GM12878 (cell line): ENCODE data around the gene KCNQ1. TPM values are rescaled to one million over a fixed set of nuclear protein-coding genes. Genes with fewer than 3 reads are reported as not detected.

ENCODE experiments used
- ATAC-seq: fragments of 200-7000 bp; cut with Tn5 transposase; 3 replicates; pipeline ENCODE4 v1.9.1; 2020; ENCODE audit warnings: mild to moderate bottlenecking, moderate library complexity
- BruUV-seq: library from RNA; stranded (reverse); fragments of 400-500 nt; replicated peaks from 2 replicates; lab custom pipeline; 2021; lab: Mats Ljungman, UMichigan
- CTCF ChIA-PET: fragments of 300-600 bp; sonication (Branson Sonifier 250); formaldehyde crosslinking; extraction: SDS; loops from one replicate; lab custom pipeline; 2021; ENCODE audit warnings: inconsistent platforms; lab: Yijun Ruan, JAX
- POLR2A ChIA-PET: fragments of 350-600 bp; formaldehyde crosslinking; extraction: SDS; loops from one replicate; lab custom pipeline; 2021; ENCODE audit warnings: inconsistent platforms; lab: Charles Lee
- RAD21 ChIA-PET: fragments of 300-600 bp; sonication (Branson Sonifier 250); formaldehyde crosslinking; loops from one replicate; lab custom pipeline; 2023; ENCODE audit warnings: antibody characterized with exemption; ENCODE audit not compliant: unreplicated experiment; lab: Charles Lee
- SMC1A ChIA-PET: fragments of 300-600 bp; sonication (Branson Sonifier 250); formaldehyde crosslinking; loops from one replicate; lab custom pipeline; 2023; ENCODE audit not compliant: unreplicated experiment, uncharacterized antibody; lab: Charles Lee
- DNase-seq: peaks from one replicate; pipeline ENCODE4 v3.0.0-alpha.2; 2011; ENCODE audit warnings: low read depth, low spot score
- FAIRE-seq: peaks from 3 replicates; lab custom pipeline; 2011; peaks lifted over from hg19 to GRCh38; lab: Jason Lieb, UNC
- H2AFZ ChIP-seq: 2 replicates; pipeline ENCODE4 v1.6.0; 2011; ENCODE audit warnings: low read depth, low read length, control low read depth; ENCODE audit not compliant: control insufficient read depth
- H3K27ac ChIP-seq: 2 replicates; pipeline ENCODE4 v1.5.1; 2011; ENCODE audit warnings: control low read depth; ENCODE audit not compliant: control insufficient read depth, insufficient read depth
- H3K27me3 ChIP-seq, 2 experiments: replicated peaks in 1 of 2; 2 replicates each; pipeline versions ENCODE4 v1.6.0 to v1.6.1; 2011; ENCODE audit warnings: low read length in 1 of 2; ENCODE audit not compliant: control insufficient read depth in 2 of 2, insufficient read depth in 2 of 2
- H3K36me3 ChIP-seq, 2 experiments: 2 replicates each; pipeline ENCODE4 v1.5.1; 2011; ENCODE audit warnings: low read length in 1 of 2; ENCODE audit not compliant: control insufficient read depth in 2 of 2, insufficient read depth in 2 of 2
- H3K4me1 ChIP-seq: 2 replicates; pipeline ENCODE4 v1.6.1; 2011; ENCODE audit warnings: mild to moderate bottlenecking, low read length, moderate library complexity, mixed read lengths; ENCODE audit not compliant: control insufficient read depth, insufficient read depth
- H3K4me2 ChIP-seq: 2 replicates; pipeline ENCODE4 v1.6.0; 2011; ENCODE audit warnings: control low read depth; ENCODE audit not compliant: control insufficient read depth, insufficient read depth
- H3K4me3 ChIP-seq: fragments of 200-600 bp; sonication (generic); 2 replicates; pipeline ENCODE4 v1.5.1; 2016
- H3K79me2 ChIP-seq: 2 replicates; pipeline ENCODE4 v1.6.0; 2011; ENCODE audit warnings: low read length; ENCODE audit not compliant: control insufficient read depth, insufficient read depth
- H3K9ac ChIP-seq: 2 replicates; pipeline ENCODE4 v1.8.0; 2011; ENCODE audit warnings: low read length, control low read depth, mixed read lengths; ENCODE audit not compliant: control insufficient read depth, insufficient read depth
- H3K9me3 ChIP-seq: replicated peaks from 3 replicates; pipeline ENCODE4 v1.5.1; 2011; ENCODE audit warnings: mild to moderate bottlenecking, low read length; ENCODE audit not compliant: control insufficient read depth, insufficient read depth
- H4K20me1 ChIP-seq: 2 replicates; pipeline ENCODE4 v1.6.0; 2011; ENCODE audit not compliant: control insufficient read depth, insufficient read depth
- ASH2L ChIP-seq: fragments of 300-600, 200-600 bp; sonication (generic); IDR thresholded peaks from 2 replicates; pipeline ENCODE4 v1.6.1; 2017; ENCODE audit warnings: low read depth, mild to moderate bottlenecking, borderline replicate concordance
- ATF2 ChIP-seq: IDR thresholded peaks from 2 replicates; pipeline ENCODE4 v1.6.1; 2012; ENCODE audit warnings: low read length, inconsistent platforms
- BHLHE40 ChIP-seq, 2 experiments: fragments of 450-650 bp in 1 of 2; IDR thresholded peaks; 2 replicates each; pipeline ENCODE4 v1.6.1; 2011 to 2017; ENCODE audit warnings: low read depth in 2 of 2, borderline replicate concordance in 1 of 2, improper control_type of control experiment in 1 of 2, low read length in 1 of 2, mild to moderate bottlenecking in 1 of 2
- CBX5 ChIP-seq: sonication (generic); IDR thresholded peaks from 2 replicates; pipeline ENCODE4 v1.6.1; 2016; ENCODE audit warnings: low read depth, moderate library complexity, mild to moderate bottlenecking, inconsistent platforms
- FOXK2 ChIP-seq: fragments of 450-650 bp; IDR thresholded peaks from 2 replicates; pipeline ENCODE4 v1.6.1; 2017; ENCODE audit warnings: mild to moderate bottlenecking, moderate library complexity
- JUNB ChIP-seq: IDR thresholded peaks from 2 replicates; pipeline ENCODE4 v1.6.1; 2016; ENCODE audit warnings: antibody characterized with exemption, mild to moderate bottlenecking
- MXI1 ChIP-seq: fragments of 150-350 bp; IDR thresholded peaks from 2 replicates; pipeline ENCODE4 v1.6.1; 2011; ENCODE audit warnings: low read depth, mild to moderate bottlenecking, inconsistent platforms, low read length, improper control_type of control experiment
- POLR2AphosphoS2 ChIP-seq: IDR thresholded peaks from 2 replicates; pipeline ENCODE4 v1.6.1; 2011; ENCODE audit warnings: low read depth, mild to moderate bottlenecking, low read length, improper control_type of control experiment, moderate library complexity
- RBBP5 ChIP-seq: fragments of 200-600 bp; sonication (generic); conservative IDR thresholded peaks from 2 replicates; pipeline ENCODE4 v1.6.1; 2016
- SMAD5 ChIP-seq: IDR thresholded peaks from 2 replicates; pipeline ENCODE4 v1.6.1; 2016; ENCODE audit warnings: antibody characterized with exemption, low read depth
- SPI1 ChIP-seq: IDR thresholded peaks from 2 replicates; pipeline ENCODE4 v1.6.1; 2011; ENCODE audit warnings: low read depth, mild to moderate bottlenecking, low read length, moderate library complexity, borderline replicate concordance; ENCODE audit not compliant: insufficient read depth
- WGBS: methylation state at CpG from one replicate; pipeline ENCODE4 v1.1.6; 2016; ENCODE audit warnings: low lambda C conversion rate; ENCODE audit not compliant: insufficient replicate concordance, insufficient coverage; ENCODE audit errors: missing lambda C conversion rate; 5-methylcytosine and 5-hydroxymethylcytosine counted together
- in situ Hi-C: fragments of 300-500 bp; cut with MboI; formaldehyde crosslinking; loops from 9 replicates; pipeline ENCODE4 v1.14.3; 2018; ENCODE audit warnings: mixed read lengths
- intact Hi-C: fragments of 100-400 bp; cut with micrococcal nuclease; formaldehyde crosslinking; loops from one replicate; pipeline ENCODE4 v1.14.2; 2022; ENCODE audit not compliant: unreplicated experiment
- polyA plus RNA-seq, 11 experiments: library from polyadenylated mRNA; depleted of rRNA in 4 of 11; unstranded in 6 of 11; stranded (reverse) in 5 of 11; fragments of >200 nt; fragmentation: Nextera tagmentation in 4 of 11; fragmentation: Illumina TruSeq in 1 of 11; extraction: Ambion mirVana in 4 of 11; extraction: Trizol in 1 of 11; gene quantifications; 1 replicate in 1 of 11; 2 replicates in 10 of 11; pipeline versions ENCODE4 v1.2.1 to v1.2.3, GENCODE V29; 2011 to 2016; ENCODE audit warnings: inconsistent platforms in 2 of 11, missing spikeins in 2 of 11, low read depth in 1 of 11
- total RNA-seq, 4 experiments: library from RNA; depleted of rRNA in 3 of 4; stranded (reverse); fragments of >200 nt in 3 of 4; fragmentation: Illumina TruSeq in 1 of 4; extraction: Trizol in 1 of 4; gene quantifications; 2 replicates each; pipeline versions ENCODE4 v1.2.1 to v1.2.3, GENCODE V29; 2013 to 2021
- TF ChIP-seq, protein P1 (sequence below): IDR thresholded peaks from 2 replicates; pipeline ENCODE4 v1.6.1; 2012; ENCODE audit warnings: improper control_type of control experiment, low read depth, low read length; ENCODE audit not compliant: insufficient replicate concordance

The KCNQ1 gene
- total and polyA plus RNA-seq, 10 of the 15 experiments (the other 5 are each of a cell fraction or from before 2014, with no cell fraction given), result 0.03 to 0.15 (median 0.12) TPM; not detected in 7

- Histone ChIP-seq H3K4me2 (no peak overlapping the region), H3K36me3 (no peaks in the 10 kb centered on the region), H3K27me3 (no peaks in the 10 kb centered on the region), H4K20me1 (no peaks in the 10 kb centered on the region), H2AFZ (no peak overlapping the region), H3K27ac (no peak overlapping the region), H3K9me3 (no peaks in the 10 kb centered on the region; the same call in 2 of the 3 replicates), H3K4me1 (no peaks in the 10 kb centered on the region), H3K9ac (no peak overlapping the region), H3K79me2 (no peaks in the 10 kb centered on the region), H3K4me3 (no peak overlapping the region)
- intact Hi-C loops (loop anchor here (10.0 kb wide), 1 partner anchor 60 kb away; no protein-coding TSS in a partner anchor), in situ Hi-C loops (no loop called here)
- TF ChIP-seq POLR2AphosphoS2, result no peak
- RAD21 ChIA-PET, result no interaction called here
- no peak for FAIRE-seq
- 65% methylated on average over 16 of the region's 16 CpGs for WGBS
- CTCF ChIA-PET, result no interaction called here
- no TSS peak for BruUV-seq
- SMC1A ChIA-PET, result no interaction called here
- POLR2A ChIA-PET, result no interaction called here
- no peak for DNase-seq
- no peak for ATAC-seq
Measured at GRCh38 chr11:2484576-2485125, 39.8 kb downstream of the KCNQ1 start.

GRCh38 chr11:2488004-2488403 lies 43.2 kb downstream of the KCNQ1 start:
- POLR2A ChIA-PET, result no interaction called here
- SMC1A ChIA-PET, result no interaction called here
- CTCF ChIA-PET, result no interaction called here
- TF ChIP-seq SPI1, result no peak
- no peak for TF ChIP-seq SMAD5
- no peak for TF ChIP-seq CBX5
- no peak for TF ChIP-seq ASH2L
- TF ChIP-seq MXI1, result no peak
- no peak for TF ChIP-seq BHLHE40 (IDR thresholded peaks at IDR 0.05; ENCODE audit: borderline replicate concordance in 1 of 2, low read depth in 2 of 2, low read length in 1 of 2)
- no peak for TF ChIP-seq RBBP5
- no peak for TF ChIP-seq ATF2
- TF ChIP-seq, protein P1, sequence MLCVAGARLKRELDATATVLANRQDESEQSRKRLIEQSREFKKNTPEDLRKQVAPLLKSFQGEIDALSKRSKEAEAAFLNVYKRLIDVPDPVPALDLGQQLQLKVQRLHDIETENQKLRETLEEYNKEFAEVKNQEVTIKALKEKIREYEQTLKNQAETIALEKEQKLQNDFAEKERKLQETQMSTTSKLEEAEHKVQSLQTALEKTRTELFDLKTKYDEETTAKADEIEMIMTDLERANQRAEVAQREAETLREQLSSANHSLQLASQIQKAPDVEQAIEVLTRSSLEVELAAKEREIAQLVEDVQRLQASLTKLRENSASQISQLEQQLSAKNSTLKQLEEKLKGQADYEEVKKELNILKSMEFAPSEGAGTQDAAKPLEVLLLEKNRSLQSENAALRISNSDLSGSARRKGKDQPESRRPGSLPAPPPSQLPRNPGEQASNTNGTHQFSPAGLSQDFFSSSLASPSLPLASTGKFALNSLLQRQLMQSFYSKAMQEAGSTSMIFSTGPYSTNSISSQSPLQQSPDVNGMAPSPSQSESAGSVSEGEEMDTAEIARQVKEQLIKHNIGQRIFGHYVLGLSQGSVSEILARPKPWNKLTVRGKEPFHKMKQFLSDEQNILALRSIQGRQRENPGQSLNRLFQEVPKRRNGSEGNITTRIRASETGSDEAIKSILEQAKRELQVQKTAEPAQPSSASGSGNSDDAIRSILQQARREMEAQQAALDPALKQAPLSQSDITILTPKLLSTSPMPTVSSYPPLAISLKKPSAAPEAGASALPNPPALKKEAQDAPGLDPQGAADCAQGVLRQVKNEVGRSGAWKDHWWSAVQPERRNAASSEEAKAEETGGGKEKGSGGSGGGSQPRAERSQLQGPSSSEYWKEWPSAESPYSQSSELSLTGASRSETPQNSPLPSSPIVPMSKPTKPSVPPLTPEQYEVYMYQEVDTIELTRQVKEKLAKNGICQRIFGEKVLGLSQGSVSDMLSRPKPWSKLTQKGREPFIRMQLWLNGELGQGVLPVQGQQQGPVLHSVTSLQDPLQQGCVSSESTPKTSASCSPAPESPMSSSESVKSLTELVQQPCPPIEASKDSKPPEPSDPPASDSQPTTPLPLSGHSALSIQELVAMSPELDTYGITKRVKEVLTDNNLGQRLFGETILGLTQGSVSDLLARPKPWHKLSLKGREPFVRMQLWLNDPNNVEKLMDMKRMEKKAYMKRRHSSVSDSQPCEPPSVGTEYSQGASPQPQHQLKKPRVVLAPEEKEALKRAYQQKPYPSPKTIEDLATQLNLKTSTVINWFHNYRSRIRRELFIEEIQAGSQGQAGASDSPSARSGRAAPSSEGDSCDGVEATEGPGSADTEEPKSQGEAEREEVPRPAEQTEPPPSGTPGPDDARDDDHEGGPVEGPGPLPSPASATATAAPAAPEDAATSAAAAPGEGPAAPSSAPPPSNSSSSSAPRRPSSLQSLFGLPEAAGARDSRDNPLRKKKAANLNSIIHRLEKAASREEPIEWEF, result no peak
- no peak for TF ChIP-seq JUNB
- TF ChIP-seq FOXK2, result no peak

More at GRCh38 chr11:2488004-2488403, 43.2 kb downstream of the KCNQ1 start:
- no peaks in the 10 kb centered on the region; the same call in 2 of the 3 replicates for H3K9me3 ChIP-seq
- H3K4me2 ChIP-seq, result no peak overlapping the region
- ATAC-seq, result no peak
- H3K36me3 ChIP-seq, result no peaks in the 10 kb centered on the region
- no peak overlapping the region for H2AFZ ChIP-seq
- no peak overlapping the region for H3K27ac ChIP-seq
- H3K79me2 ChIP-seq, result no peaks in the 10 kb centered on the region
- FAIRE-seq, result no peak
- BruUV-seq, result no TSS peak
- no peak for DNase-seq
- H4K20me1 ChIP-seq, result no peaks in the 10 kb centered on the region
- intact Hi-C loops (loop anchor here (10.0 kb wide), 1 partner anchor 63 kb away; no protein-coding TSS in a partner anchor), in situ Hi-C loops (no loop called here)
- no peak overlapping the region for H3K9ac ChIP-seq
- RAD21 ChIA-PET, result no interaction called here
- H3K4me3 ChIP-seq, result no peak overlapping the region
- H3K4me1 ChIP-seq, result no peaks in the 10 kb centered on the region
- no peaks in the 10 kb centered on the region for H3K27me3 ChIP-seq
